Stimulated activated CD4-positive, alpha-beta T cell treated with anti-CD3 and anti-CD28 coated beads, TNF-alpha, amount 100 ng/mL, for 48 hours (primary cell): ENCODE data around the gene HOXB6.

Source experiments
- DNase-seq, 3 donors: peaks; one replicate each; pipeline ENCODE4 v3.0.0-alpha.2; 2020; ENCODE audit warnings: low read depth in 3 of 3

Gene HOXB6

DNA sequence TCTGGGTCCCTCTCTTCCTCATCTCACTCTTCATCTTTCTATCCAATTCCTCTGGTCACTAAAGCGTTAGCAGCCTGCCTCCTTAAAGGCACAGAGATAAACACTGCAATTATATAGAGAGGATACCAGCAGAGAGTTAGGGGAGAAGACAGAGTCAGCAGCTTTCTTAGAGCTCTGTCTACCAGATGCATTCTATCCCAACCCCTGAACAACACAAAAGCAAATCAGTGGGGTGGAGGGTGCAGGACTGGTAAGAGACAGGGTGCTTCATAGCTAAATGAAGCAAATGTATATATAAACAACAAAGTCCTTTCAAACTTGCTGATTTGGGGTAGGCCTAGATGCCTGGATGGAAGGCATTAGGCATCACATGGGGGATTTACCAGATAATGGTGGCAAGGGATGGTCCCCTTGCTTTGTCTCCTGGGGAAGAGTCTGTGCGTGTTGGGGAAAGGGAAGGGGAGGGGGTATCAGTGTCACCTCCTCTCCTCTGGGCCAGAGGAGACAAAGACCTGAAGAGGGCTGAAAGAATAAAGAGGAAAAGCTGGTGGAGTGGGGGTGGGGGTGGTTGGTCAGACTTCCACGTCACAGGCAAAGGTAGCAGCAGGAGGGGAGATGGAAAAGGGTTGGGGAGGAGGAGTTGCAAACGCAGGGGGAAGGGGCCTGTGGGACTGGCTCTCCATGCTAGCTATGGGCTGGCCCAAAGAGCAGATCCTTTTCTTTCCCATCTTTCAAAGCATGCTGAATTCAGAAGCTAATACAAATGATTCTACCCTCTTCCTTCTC is 38.7 kb downstream of the HOXB6 start:
- DNase-seq = no peak

- DNase-seq = no peak
Observed at GRCh38 chr17:48565022-48565554, 39.7 kb downstream of the HOXB6 start.

DNA sequence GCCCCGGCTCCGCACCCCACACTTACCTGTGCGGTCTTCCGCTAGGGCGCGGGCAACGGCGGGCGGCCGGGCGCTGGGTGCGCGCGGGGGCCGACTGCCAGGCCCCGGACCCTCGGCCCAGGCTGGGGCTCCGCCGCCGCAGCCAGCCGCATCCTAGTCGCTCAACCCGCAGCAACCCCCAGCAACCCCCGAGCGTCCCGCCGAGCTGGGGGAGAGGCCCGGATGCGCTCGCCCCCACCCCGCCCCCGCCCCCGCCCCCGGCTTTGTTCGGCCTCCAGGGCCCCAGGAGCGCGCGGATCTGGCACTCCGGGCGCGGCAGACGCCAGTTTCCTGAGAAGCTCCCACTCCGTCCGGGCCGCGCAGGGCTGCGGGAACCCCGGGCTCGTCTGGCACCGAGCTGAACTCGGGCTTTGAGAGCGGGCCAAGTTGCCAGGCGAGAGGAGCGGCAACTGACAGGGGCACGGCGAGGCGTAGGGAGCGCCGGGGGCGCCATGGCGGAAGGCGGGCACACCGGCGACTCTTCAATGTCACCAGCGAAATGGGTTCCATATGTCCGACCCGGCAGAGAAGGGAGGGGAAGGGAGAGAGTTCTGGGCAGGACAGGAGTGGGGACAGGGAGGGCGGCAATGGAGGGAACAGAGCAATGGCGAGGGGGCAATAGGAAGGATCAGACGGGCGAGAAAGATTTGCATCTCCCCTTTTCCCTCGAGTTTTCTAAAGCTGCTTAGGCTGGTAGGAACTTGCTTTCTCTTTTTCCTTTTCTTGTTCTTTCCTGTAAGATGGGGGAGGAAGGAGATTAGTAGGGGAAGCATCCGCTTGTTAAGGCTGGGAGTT is 40.4 kb downstream of the HOXB6 start:
- DNase-seq = no peak

DNA sequence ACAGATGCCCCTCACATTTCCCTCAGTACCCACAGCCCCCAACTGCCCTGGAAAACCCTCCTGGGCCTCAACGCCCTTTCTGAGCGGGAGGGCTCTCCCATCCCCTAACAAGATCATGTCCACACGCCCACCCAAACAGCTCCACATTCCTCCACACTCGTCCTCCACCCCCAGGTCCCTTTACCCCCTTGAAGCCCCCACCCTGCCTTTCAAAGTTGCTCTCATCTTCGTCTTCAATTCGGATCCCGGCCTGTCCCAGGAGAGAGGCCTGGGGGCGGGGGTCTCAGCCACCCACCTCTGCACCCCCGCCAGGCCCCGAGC is 41.0 kb downstream of the HOXB6 start:
- no peak for DNase-seq

- no peak for DNase-seq
Observed at GRCh38 chr17:48563385-48563838, 41.4 kb downstream of the HOXB6 start.

- no peak for DNase-seq
Observed at GRCh38 chr17:48562934-48563333, 41.9 kb downstream of the HOXB6 start.

- no peak for DNase-seq
Observed at GRCh38 chr17:48561884-48562810, 42.6 kb downstream of the HOXB6 start.

- DNase-seq = no peak
Observed at GRCh38 chr17:48559840-48560817, 44.7 kb downstream of the HOXB6 start.

GRCh38 chr17:48559122-48559839 is 45.5 kb downstream of the HOXB6 start:
- no peak for DNase-seq

DNA sequence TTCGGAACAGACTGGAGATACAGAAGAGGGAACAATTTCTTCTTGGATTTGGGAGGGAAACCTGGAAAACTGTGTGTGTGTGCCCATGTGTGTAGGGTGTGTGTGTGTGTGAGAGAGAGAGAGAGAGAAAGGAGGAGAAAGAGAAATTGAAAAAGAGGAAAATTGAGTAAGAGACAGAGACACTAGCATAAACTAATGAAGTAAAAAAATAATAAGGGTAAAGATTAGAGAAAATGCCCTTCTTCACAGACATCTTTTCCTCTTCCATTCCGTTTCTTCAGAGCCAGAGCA is 46.0 kb downstream of the HOXB6 start:
- DNase-seq = no peak

DNA sequence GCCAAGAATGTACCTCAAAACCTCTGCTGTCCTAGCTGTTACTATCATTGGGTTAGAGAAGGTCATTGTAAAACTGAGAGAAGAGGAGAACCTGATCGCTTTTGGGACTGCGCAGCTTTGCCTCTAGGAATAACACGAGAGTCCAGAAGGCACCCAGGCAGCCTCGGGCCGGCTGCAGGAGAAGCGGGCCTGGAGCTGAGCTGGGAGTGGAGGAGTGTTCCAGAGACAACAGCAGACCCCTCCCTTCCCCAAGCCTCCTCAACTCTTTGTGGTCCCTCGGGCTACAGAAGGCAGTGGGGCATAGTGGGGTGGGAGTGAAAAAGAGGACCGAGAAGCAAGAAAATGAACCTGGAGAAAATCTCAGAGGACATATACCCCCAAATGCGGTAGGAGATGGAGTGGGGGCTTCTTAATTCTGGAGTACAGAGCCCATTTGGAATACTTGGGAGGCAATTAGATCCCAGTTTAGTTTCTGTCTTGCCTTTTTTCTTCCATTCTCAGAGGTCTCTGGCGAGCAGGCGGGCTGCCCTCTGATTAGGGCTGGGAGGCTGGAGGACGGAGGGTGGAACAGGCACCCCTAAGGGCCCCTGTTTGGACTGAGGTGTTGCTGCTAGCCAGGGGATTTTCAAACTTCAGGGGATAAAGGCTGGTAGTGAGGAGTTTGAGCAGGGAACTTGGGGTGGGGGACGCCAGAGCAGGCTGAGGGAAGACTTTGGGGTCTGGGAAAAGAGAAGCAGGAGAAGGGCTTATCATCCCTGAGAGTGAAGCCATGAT is 46.5 kb downstream of the HOXB6 start:
- DNase-seq = no peak

DNA sequence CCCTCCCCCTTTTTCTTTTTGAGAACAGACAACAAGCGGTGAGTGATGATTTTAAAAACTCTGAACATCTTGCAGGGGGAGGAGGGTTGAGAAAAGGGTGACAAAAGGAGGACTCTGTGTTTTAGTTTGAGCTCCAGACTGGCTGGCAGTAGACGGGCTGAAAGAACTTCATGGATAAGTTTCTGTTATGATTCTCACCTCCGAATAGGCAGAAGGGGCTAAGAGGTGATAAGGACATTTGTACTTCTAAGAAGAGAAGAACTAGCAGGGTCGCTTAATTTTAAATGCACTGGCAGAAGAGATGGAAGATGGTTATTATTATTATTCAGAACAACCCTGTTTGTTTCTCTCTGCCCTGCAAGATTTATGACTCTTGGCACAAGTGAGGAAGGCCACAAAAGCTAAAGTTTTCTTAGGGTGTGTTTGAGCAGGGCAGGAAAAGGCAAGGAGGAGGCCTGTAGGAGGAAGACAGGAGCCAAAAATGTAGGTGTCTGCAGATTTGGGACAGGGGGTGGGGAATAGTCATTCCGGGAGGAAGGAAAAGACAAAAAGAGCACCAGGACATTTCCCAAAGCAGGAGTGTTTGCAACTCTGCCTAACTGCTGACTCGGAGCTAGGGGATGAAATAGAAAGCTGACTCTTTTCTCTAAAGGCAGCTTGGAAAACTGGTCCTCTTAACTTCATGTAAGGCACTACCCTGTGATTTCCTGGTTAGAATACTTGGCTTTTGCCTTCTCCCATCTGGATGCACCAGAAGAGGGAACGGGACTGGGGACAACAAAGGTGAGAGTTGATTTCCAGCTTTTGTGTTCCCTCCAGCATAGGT is 48.0 kb downstream of the HOXB6 start:
- DNase-seq = no peak

DNA sequence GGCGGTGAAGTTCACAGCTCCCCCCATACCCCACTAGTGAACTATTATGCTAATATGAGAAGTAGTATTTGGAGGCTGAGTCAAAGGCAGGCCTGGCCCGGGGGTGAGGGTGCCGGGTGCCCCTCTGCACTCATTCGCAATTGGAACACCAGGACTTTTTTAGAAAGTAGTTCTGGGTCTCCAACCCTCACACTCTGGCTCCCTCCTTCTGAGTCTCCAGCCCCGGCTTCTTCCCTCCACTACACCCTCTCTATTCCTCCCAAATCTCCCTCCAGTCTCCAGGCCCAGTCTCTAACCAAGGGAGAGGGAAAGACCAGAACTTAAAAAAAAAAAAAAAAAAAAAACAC is 48.6 kb downstream of the HOXB6 start:
- no peak for DNase-seq

GRCh38 chr17:48555258-48556228 is 49.2 kb downstream of the HOXB6 start:
- DNase-seq = no peak

- no peak for DNase-seq
Observed at GRCh38 chr17:48554412-48555257, 50.2 kb downstream of the HOXB6 start.

DNA sequence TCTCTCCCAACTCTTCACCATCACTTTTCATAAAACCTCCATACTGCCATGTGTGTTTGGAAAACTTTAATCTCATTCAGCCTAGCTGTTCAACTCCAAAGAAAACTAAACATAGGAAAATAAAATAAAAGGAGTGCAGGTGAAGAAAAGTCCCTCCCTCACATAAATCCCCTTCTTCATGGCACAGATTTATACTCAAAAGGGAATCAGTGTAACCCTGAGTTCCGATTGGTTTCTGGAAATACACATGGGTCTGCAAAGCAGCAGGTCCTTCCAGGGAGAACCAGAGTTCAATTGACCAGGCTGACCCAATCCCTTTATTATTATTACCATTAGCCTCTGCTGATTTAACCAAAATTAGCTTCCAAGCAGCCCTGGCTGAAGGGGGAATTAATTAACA is 51.0 kb downstream of the HOXB6 start:
- no peak for DNase-seq

DNA sequence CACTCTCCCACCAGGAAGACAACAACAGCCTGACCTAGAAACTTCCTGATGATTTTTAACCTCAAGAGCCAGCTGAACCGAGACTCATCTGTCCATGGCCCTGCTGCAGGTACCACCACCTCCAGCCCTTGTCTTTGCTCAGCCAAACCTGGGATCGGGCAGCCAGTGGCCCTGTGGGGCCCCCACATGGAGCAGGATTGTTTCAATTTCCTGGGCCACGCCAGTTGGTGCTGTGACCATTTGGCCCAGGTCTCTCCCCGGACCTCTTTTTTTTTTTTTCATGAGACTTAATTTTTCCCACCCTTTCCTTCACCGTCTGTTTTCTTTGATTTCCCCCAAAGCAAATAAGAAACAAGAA is 51.6 kb downstream of the HOXB6 start:
- no peak for DNase-seq
